Kidney (tissue), 14 donors: ENCODE measurements around the gene OCEL1. TPM values are rescaled to one million over a fixed set of nuclear protein-coding genes. Genes with fewer than 3 reads are reported as not detected.

ENCODE experiments used
- DNase-seq, 5 donors: peaks; one replicate each; pipeline ENCODE4 v3.0.0-alpha.2; 2013 to 2020
- FAIRE-seq: peaks from 2 replicates; lab custom pipeline; 2012; peaks lifted over from hg19 to GRCh38; lab: Jason Lieb, UNC
- H3K27ac ChIP-seq, 2 donors: one replicate each; pipeline ENCODE4 v1.7.0; 2013; ENCODE audit warnings: low read depth in 2 of 2, low read length in 2 of 2, inconsistent platforms in 1 of 2
- H3K27me3 ChIP-seq: one replicate; pipeline ENCODE4 v1.7.1; 2013; ENCODE audit warnings: low read length, inconsistent platforms; ENCODE audit not compliant: control insufficient read depth, insufficient read depth
- H3K36me3 ChIP-seq, 3 donors: one replicate each; pipeline versions ENCODE4 v1.7.0 to v1.7.1; 2013; ENCODE audit warnings: low read length in 3 of 3, control low read depth in 1 of 3, inconsistent platforms in 1 of 3; ENCODE audit not compliant: insufficient read depth in 3 of 3, control insufficient read depth in 2 of 3
- H3K4me1 ChIP-seq, 3 donors: one replicate each; pipeline versions ENCODE4 v1.7.0 to v1.7.1; 2013; ENCODE audit warnings: low read length in 3 of 3, inconsistent platforms in 1 of 3, low read depth in 1 of 3; ENCODE audit not compliant: control insufficient read depth in 2 of 3, insufficient read depth in 2 of 3
- H3K4me3 ChIP-seq, 3 donors: one replicate each; pipeline versions ENCODE4 v1.7.0 to v1.8.1; 2013; ENCODE audit warnings: low read length in 3 of 3, control low read depth in 1 of 3, inconsistent platforms in 1 of 3
- H3K9ac ChIP-seq, 3 donors: one replicate each; pipeline versions ENCODE4 v1.7.0 to v1.7.1; 2013; ENCODE audit warnings: low read length in 3 of 3, control low read depth in 1 of 3, inconsistent platforms in 1 of 3
- H3K9me3 ChIP-seq, 3 donors: one replicate each; pipeline versions ENCODE4 v1.7.0 to v1.7.1; 2013; ENCODE audit warnings: low read length in 3 of 3, control low read depth in 1 of 3, inconsistent platforms in 1 of 3; ENCODE audit not compliant: control insufficient read depth in 2 of 3, insufficient read depth in 1 of 3
- intact Hi-C: fragments of 100-400 bp; cut with DNase I; formaldehyde crosslinking; loops from one replicate; pipeline ENCODE4 v1.11.1; 2022
- polyA plus RNA-seq: library from polyadenylated mRNA; stranded (reverse); fragments of 350-450 nt; fragmentation: Illumina TruSeq; extraction: RNeasy Lipid Tissue Mini Kit (QIAGEN cat#74804); gene quantifications from one replicate; pipeline ENCODE4 v1.2.3, GENCODE V29; 2014; ENCODE audit warnings: low read depth, low replicate concordance; ENCODE audit not compliant: insufficient read depth
- total RNA-seq: library from RNA; stranded (reverse); fragmentation: NEBNext Ultra II Directional; extraction: Animal tissue kit (Norgen Biotek cat#: 25700); gene quantifications from one replicate; pipeline ENCODE4 v1.2.1, GENCODE V29; 2021
- TF ChIP-seq, protein P1 (sequence below): IDR thresholded peaks from 3 replicates; pipeline ENCODE4 v1.5.1; 2012; ENCODE audit warnings: mild to moderate bottlenecking, moderate library complexity, borderline replicate concordance; ENCODE audit not compliant: insufficient read depth; ENCODE audit errors: extremely low read depth
- donor health status: control.
- donor health status: control.
- donor health status: control.
- donor health status: control.
- donor health status: control.
- donor health status: DM: yes; HTN: yes; CAD: no.
- donor health status: Normal renal cell carcinoma (clear cell type).

The OCEL1 gene
- total and polyA plus RNA-seq, 2 donors from 2014 or later: 35.3 to 80.1 TPM

DNA sequence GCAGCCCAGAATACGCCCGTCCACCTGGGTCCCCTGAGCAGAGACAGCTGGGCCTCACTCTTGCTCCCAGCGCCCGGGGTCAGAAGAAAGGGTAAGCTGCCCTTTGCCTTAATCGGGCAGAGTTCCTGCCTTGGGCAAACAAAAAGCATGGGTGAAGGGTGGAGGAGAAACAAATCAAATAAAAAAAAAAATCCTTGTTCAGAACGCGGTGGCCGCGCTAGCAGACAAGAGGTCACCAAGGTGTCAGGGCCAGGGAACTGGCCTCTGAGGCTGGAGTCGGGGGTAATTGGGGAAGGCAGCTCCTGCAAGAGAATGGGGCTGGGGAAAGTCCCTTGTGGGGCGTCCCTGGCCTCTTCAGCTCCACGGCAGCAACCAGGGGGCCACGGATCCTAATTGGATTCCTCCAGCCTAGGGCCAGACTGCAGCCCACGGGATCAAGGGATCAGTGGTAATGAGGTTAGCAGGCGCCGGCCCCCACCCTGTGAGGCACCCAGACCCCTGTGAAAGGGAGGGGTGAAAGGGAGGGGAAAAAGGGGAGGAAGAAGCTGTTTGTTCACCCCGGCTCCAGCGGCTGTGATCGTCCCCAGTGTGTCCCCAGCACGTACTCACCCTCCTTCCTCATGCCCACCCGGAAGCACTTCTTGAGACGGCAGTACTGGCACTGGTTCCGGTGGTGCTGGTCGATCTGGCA lies 14.2 kb downstream of the OCEL1 start:
- TF ChIP-seq, protein P1, sequence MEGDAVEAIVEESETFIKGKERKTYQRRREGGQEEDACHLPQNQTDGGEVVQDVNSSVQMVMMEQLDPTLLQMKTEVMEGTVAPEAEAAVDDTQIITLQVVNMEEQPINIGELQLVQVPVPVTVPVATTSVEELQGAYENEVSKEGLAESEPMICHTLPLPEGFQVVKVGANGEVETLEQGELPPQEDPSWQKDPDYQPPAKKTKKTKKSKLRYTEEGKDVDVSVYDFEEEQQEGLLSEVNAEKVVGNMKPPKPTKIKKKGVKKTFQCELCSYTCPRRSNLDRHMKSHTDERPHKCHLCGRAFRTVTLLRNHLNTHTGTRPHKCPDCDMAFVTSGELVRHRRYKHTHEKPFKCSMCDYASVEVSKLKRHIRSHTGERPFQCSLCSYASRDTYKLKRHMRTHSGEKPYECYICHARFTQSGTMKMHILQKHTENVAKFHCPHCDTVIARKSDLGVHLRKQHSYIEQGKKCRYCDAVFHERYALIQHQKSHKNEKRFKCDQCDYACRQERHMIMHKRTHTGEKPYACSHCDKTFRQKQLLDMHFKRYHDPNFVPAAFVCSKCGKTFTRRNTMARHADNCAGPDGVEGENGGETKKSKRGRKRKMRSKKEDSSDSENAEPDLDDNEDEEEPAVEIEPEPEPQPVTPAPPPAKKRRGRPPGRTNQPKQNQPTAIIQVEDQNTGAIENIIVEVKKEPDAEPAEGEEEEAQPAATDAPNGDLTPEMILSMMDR: no peak
- intact Hi-C loops: no loop called here
- H3K4me3 ChIP-seq: no peak overlapping the region
- H3K36me3 ChIP-seq: peaks cover 0 to 16% (median 3%) of the 10 kb centered on the region in 3 donors
- H3K4me1 ChIP-seq: peaks cover 0 to 23% (median 22%) of the 10 kb centered on the region in 3 donors
- H3K9me3 ChIP-seq: no peaks in the 10 kb centered on the region
- H3K9ac ChIP-seq: no peak overlapping the region
- H3K27ac ChIP-seq: no peak overlapping the region
- DNase-seq (no peak), FAIRE-seq (no peak)
- no peaks in the 10 kb centered on the region for H3K27me3 ChIP-seq

DNA sequence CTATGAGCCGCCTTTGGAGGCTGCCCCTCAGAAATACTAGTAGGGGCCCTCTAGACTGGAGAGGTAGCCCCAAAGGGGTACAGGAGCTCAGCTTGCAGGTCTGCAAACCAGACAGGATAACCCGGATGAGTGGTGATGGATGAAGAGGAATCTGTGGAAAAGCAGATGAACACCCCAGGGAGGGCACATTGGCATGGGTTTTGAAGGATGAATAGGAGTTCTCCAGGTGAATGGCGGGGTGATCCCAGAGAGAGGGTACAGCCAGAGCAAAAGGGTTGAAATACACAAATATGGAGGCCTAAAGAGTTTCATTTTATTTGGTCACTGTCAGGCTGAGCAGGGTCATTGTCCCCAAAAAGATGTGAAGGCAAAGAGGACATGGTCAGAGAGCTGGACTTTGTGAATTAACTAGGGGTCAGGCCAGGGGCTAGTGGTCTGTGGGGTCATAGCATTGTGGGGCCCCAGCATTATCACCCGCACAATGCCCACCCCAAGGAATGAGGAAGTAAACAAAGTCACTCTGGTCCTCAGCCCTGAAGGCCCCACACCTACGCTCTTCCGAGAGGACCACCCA lies 14.9 kb downstream of the OCEL1 start:
- FAIRE-seq: no peak
- no peak overlapping the region for H3K27ac ChIP-seq
- intact Hi-C loops: no loop called here
- H3K9me3 ChIP-seq: no peaks in the 10 kb centered on the region
- DNase-seq: no peak
- H3K9ac ChIP-seq: no peak overlapping the region
- TF ChIP-seq, protein P1: no peak
- H3K4me1 ChIP-seq: peaks cover 0 to 23% (median 22%) of the 10 kb centered on the region in 3 donors
- H3K27me3 ChIP-seq: no peaks in the 10 kb centered on the region
- no peak overlapping the region for H3K4me3 ChIP-seq
- H3K36me3 ChIP-seq: peaks cover 0 to 16% (median 3%) of the 10 kb centered on the region in 3 donors

DNA sequence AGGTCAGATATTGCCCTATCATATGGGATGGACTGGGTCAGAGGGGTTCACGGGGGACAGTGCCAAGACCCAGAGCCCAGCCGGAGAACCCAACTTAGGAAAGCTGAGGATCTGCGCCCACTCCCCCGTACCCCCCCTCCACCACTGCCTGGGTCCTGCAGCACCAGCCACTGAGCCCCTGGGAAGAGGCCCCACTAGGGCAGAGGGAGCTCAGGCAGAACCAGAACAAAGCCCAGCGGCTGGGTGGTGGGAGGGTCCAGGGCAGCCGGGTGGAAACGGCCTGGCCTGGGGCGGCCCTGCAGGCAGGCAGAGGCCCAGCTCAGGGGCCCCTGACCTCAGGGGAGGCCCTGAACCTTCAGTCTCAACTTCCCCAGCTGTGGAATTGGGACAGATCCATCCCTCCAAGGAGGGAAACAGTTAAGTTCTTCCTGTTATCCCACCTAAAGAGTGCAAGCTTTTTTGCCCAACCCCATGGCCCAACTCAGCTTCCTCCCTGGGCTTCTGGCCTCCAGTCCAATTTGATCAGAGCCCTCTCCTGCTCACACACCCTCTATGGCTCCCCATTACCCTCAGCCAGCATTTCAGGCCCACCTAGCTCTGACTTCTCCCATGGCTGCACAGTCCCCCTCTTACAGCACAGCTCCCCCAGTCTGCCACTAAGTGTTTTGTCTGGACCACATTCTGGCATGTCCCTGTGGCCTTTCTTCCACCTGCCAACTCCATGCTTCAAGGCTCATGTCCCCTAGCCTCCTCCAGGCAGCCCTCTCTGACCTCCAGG lies 16.6 kb downstream of the OCEL1 start:
- Histone ChIP-seq H3K4me1 (peaks cover 2 to 24% (median 22%) of the 10 kb centered on the region in 3 donors), H3K9me3 (no peaks in the 10 kb centered on the region), H3K4me3 (peak overlapping the region in 2 of 3 donors; percentile 82 to 86), H3K27ac (peak overlapping the region; percentile 13 to 88), H3K9ac (peak overlapping the region in 2 of 3 donors; percentile 46 to 81), H3K27me3 (no peaks in the 10 kb centered on the region), H3K36me3 (peaks cover 0 to 16% (median 3%) of the 10 kb centered on the region in 3 donors)
- DNase-seq: peak in 4 of 5 donors; percentile 78 to 88 (median 82)
- intact Hi-C loops: no loop called here
- FAIRE-seq: no peak
- TF ChIP-seq, protein P1: no peak
